ENCODE data around the gene ITGB4.

ITGB4 gene

GRCh38 chr17:75720656-75721462 is at the start of gene ITGB4:
Gene ITGB4, plus strand, starts transcription at chr17:75721459. Its CDS starts 3,245 bp downstream, at chr17:75724704.
- no peak for DNase-seq

GRCh38 chr17:75672011-75672410 is 49.2 kb upstream of the ITGB4 start:
- DNase-seq = no peak

GRCh38 chr17:75673487-75673886 is 47.8 kb upstream of the ITGB4 start:
- no peak for DNase-seq

GRCh38 chr17:75676461-75676860 is 44.8 kb upstream of the ITGB4 start:
- no peak for DNase-seq

GRCh38 chr17:75679706-75680211 is 41.5 kb upstream of the ITGB4 start:
- DNase-seq = no peak

GRCh38 chr17:75680431-75680830 is 40.8 kb upstream of the ITGB4 start:
- DNase-seq = no peak

- no peak for DNase-seq
Measured at GRCh38 chr17:75681289-75681688, 40.0 kb upstream of the ITGB4 start.

- DNase-seq = no peak
Measured at GRCh38 chr17:75683583-75683982, 37.7 kb upstream of the ITGB4 start.

- no peak for DNase-seq
Measured at GRCh38 chr17:75684249-75684648, 37.0 kb upstream of the ITGB4 start.

GRCh38 chr17:75684924-75685323 is 36.3 kb upstream of the ITGB4 start:
- no peak for DNase-seq

- DNase-seq = no peak
Measured at GRCh38 chr17:75685499-75685898, 35.8 kb upstream of the ITGB4 start.

GRCh38 chr17:75688209-75688825 is 32.9 kb upstream of the ITGB4 start:
- DNase-seq = no peak

GRCh38 chr17:75689441-75689873 is 31.8 kb upstream of the ITGB4 start:
- DNase-seq = no peak

GRCh38 chr17:75691371-75691791 is 29.9 kb upstream of the ITGB4 start:
- no peak for DNase-seq

- DNase-seq = no peak
Measured at GRCh38 chr17:75691801-75692626, 29.2 kb upstream of the ITGB4 start.

- DNase-seq = no peak
Measured at GRCh38 chr17:75692976-75693375, 28.3 kb upstream of the ITGB4 start.

GRCh38 chr17:75693500-75694481 is 27.5 kb upstream of the ITGB4 start:
- no peak for DNase-seq

- no peak for DNase-seq
Measured at GRCh38 chr17:75694536-75694935, 26.7 kb upstream of the ITGB4 start.

GRCh38 chr17:75695141-75695829 is 26.0 kb upstream of the ITGB4 start:
- DNase-seq = no peak

GRCh38 chr17:75695830-75696271 is 25.4 kb upstream of the ITGB4 start:
- no peak for DNase-seq

GRCh38 chr17:75697651-75698291 is 23.5 kb upstream of the ITGB4 start:
- no peak for DNase-seq

Data from NCI-H82 (cell line).